GM12878 (cell line): ENCODE data around the gene GRAMD2B.

Experiments
- CBX3 ChIP-seq: fragments of 200-600 bp; sonication (generic); IDR thresholded peaks from 2 replicates; pipeline ENCODE4 v1.6.1; 2016; ENCODE audit warnings: low read depth, borderline replicate concordance
- EP300 ChIP-seq, 2 experiments: fragments of 150-350 bp in 1 of 2; IDR thresholded peaks; 2 replicates each; pipeline ENCODE4 v1.6.1; 2011 to 2012; ENCODE audit warnings: low read depth in 2 of 2, low read length in 2 of 2, borderline replicate concordance in 1 of 2, improper control_type of control experiment in 1 of 2, inconsistent platforms in 1 of 2; ENCODE audit not compliant: control insufficient read depth in 1 of 2
- ESRRA ChIP-seq: IDR thresholded peaks from 2 replicates; pipeline ENCODE4 v1.6.1; 2012; ENCODE audit warnings: mild to moderate bottlenecking, low read length, improper control_type of control experiment
- EZH2 ChIP-seq: IDR thresholded peaks from 2 replicates; pipeline ENCODE4 v1.6.1; 2012; ENCODE audit warnings: low read depth, mild to moderate bottlenecking, control low read depth, inconsistent platforms, low read length, borderline replicate concordance; ENCODE audit not compliant: control insufficient read depth
- IRF4 ChIP-seq: IDR thresholded peaks from 2 replicates; pipeline ENCODE4 v1.6.1; 2011; ENCODE audit warnings: low read depth, low read length
- NFYB ChIP-seq: IDR thresholded peaks from 2 replicates; pipeline ENCODE4 v1.6.1; 2011; ENCODE audit warnings: low read depth, mild to moderate bottlenecking, low read length, improper control_type of control experiment, moderate library complexity; ENCODE audit not compliant: insufficient read depth
- POLR2A ChIP-seq: IDR thresholded peaks from 2 replicates; pipeline ENCODE4 v1.6.1; 2011; ENCODE audit warnings: low read depth, mild to moderate bottlenecking, low read length
- POLR2AphosphoS5 ChIP-seq: IDR thresholded peaks from 2 replicates; pipeline ENCODE4 v1.6.1; 2011; ENCODE audit warnings: mild to moderate bottlenecking, low read length, inconsistent platforms
- YY1 ChIP-seq: IDR thresholded peaks from 2 replicates; pipeline ENCODE4 v1.6.1; 2011; ENCODE audit warnings: low read depth, mild to moderate bottlenecking, low read length
- ZNF274 ChIP-seq: IDR thresholded peaks from one replicate; pipeline ENCODE4 v1.8.0; 2011; ENCODE audit not compliant: insufficient read length, insufficient read depth
- TF ChIP-seq, protein P1 (sequence below), 3 experiments: IDR thresholded peaks in 2 of 3; conservative IDR thresholded peaks in 1 of 3; 2 replicates each; pipeline ENCODE4 v1.5.1; 2011; ENCODE audit warnings: low read depth in 3 of 3, low read length in 3 of 3, mild to moderate bottlenecking in 3 of 3, control low read depth in 2 of 3, moderate library complexity in 2 of 3, inconsistent platforms in 1 of 3, mixed read lengths in 1 of 3; ENCODE audit not compliant: control insufficient read depth in 2 of 3, insufficient read depth in 1 of 3; ENCODE audit errors: extremely low read depth in 1 of 3
- TF ChIP-seq, protein P2 (sequence below): IDR thresholded peaks from 2 replicates; pipeline ENCODE4 v1.6.1; 2012; ENCODE audit warnings: low read depth, low read length, improper control_type of control experiment
- TF ChIP-seq, protein P3 (sequence below): IDR thresholded peaks from 2 replicates; pipeline ENCODE4 v1.6.1; 2012; ENCODE audit warnings: low read depth, low read length, improper control_type of control experiment

DNA sequence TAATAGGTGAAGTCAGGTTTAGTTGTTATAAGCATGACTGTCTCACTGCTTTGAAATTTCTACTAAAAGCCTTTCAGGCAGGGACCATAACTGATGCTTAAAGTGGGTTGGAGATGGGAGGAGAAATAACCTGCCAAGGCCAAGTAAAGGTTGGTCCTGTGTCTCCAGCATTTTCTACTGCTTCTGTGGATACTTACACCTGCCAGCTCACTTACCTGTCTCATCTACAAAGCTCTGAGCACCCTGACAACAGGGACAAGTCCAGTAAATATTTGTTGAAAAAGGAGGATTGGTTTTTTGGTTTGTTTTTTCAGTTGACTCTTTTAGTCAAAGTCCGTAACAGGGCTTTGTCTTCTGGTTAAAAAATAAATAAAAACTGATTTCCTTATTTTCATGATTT lies 38.6 kb downstream of the GRAMD2B start:
- TF ChIP-seq CBX3 = no peak
- TF ChIP-seq YY1 = no peak
- TF ChIP-seq, protein P1, sequence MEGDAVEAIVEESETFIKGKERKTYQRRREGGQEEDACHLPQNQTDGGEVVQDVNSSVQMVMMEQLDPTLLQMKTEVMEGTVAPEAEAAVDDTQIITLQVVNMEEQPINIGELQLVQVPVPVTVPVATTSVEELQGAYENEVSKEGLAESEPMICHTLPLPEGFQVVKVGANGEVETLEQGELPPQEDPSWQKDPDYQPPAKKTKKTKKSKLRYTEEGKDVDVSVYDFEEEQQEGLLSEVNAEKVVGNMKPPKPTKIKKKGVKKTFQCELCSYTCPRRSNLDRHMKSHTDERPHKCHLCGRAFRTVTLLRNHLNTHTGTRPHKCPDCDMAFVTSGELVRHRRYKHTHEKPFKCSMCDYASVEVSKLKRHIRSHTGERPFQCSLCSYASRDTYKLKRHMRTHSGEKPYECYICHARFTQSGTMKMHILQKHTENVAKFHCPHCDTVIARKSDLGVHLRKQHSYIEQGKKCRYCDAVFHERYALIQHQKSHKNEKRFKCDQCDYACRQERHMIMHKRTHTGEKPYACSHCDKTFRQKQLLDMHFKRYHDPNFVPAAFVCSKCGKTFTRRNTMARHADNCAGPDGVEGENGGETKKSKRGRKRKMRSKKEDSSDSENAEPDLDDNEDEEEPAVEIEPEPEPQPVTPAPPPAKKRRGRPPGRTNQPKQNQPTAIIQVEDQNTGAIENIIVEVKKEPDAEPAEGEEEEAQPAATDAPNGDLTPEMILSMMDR (IDR thresholded peaks at IDR 0.05 in 2 of 3, conservative IDR thresholded peaks at IDR 0.05 in 1 of 3; ENCODE audit: control insufficient read depth in 2 of 3, extremely low read depth in 1 of 3, insufficient read depth in 1 of 3, low read depth in 3 of 3, low read length in 3 of 3) = no peak
- TF ChIP-seq IRF4 = no peak
- TF ChIP-seq, protein P2, sequence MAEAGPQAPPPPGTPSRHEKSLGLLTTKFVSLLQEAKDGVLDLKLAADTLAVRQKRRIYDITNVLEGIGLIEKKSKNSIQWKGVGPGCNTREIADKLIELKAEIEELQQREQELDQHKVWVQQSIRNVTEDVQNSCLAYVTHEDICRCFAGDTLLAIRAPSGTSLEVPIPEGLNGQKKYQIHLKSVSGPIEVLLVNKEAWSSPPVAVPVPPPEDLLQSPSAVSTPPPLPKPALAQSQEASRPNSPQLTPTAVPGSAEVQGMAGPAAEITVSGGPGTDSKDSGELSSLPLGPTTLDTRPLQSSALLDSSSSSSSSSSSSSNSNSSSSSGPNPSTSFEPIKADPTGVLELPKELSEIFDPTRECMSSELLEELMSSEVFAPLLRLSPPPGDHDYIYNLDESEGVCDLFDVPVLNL = no peak
- TF ChIP-seq, protein P3, sequence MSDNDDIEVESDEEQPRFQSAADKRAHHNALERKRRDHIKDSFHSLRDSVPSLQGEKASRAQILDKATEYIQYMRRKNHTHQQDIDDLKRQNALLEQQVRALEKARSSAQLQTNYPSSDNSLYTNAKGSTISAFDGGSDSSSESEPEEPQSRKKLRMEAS = no peak
- TF ChIP-seq EP300 (IDR thresholded peaks at IDR 0.05; ENCODE audit: borderline replicate concordance in 1 of 2, control insufficient read depth in 1 of 2, low read depth in 2 of 2, low read length in 2 of 2) = no peak
- no peak for TF ChIP-seq POLR2A
- no peak for TF ChIP-seq EZH2
- TF ChIP-seq NFYB = no peak
- no peak for TF ChIP-seq POLR2AphosphoS5
- TF ChIP-seq ESRRA = no peak
- TF ChIP-seq ZNF274 = no peak
